ENCODE results near the gene PDGFRB.
A peak's percentile ranks its signal among the peaks of the same experiment; 100 is the strongest.

Gene PDGFRB

DNA sequence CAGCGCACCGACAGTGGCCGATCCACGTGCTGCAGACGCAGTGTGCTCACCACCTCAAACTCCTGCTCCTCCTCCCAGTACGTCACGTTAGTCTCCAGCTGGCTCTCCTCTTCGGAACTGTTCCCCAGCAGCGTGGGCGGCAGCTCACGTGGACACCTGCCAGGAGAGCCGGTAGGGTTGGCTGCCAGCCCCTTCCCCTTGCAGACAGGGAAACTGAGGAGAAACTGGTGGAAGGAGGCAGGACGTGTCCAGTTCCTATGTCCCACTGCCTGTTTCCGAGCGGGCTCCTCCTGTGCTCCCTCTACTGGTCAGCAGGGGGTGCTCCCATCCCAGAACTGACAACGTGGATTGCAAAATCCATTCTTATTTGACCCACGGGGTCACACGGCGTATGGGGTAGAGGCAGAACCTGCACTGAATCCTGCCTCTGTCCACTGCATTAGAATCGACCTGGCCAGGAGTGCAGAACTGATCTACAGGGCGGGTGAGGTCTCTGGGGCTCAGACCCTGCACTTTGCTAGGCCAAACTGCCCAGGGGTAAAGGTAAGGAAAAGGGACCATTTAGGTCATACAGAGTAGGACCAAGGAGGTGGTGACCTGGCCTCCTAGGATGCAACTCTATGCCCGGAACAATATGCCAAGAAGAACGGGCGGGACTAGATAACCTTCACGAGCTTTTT, 25.7 kb downstream of the PDGFRB start:
- Histone ChIP-seq H3K27me3 (ENCODE audit: insufficient read depth, poor library complexity, severe bottlenecking) (no peaks in the 10 kb centered on the region), H3K4me3 (replicated peaks; ENCODE audit: insufficient read depth, low read length) (no peak overlapping the region), H3K27ac (replicated peaks) (no peak overlapping the region)
- DNase-seq (ENCODE audit: low read depth in 1 of 2, low spot score in 1 of 2), result peak; percentile 65 to 70
- TF ChIP-seq, protein P1, sequence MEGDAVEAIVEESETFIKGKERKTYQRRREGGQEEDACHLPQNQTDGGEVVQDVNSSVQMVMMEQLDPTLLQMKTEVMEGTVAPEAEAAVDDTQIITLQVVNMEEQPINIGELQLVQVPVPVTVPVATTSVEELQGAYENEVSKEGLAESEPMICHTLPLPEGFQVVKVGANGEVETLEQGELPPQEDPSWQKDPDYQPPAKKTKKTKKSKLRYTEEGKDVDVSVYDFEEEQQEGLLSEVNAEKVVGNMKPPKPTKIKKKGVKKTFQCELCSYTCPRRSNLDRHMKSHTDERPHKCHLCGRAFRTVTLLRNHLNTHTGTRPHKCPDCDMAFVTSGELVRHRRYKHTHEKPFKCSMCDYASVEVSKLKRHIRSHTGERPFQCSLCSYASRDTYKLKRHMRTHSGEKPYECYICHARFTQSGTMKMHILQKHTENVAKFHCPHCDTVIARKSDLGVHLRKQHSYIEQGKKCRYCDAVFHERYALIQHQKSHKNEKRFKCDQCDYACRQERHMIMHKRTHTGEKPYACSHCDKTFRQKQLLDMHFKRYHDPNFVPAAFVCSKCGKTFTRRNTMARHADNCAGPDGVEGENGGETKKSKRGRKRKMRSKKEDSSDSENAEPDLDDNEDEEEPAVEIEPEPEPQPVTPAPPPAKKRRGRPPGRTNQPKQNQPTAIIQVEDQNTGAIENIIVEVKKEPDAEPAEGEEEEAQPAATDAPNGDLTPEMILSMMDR (IDR thresholded peaks at IDR 0.05; ENCODE audit: insufficient read depth, low read length), result peak; percentile 96
- TF ChIP-seq, protein P2, sequence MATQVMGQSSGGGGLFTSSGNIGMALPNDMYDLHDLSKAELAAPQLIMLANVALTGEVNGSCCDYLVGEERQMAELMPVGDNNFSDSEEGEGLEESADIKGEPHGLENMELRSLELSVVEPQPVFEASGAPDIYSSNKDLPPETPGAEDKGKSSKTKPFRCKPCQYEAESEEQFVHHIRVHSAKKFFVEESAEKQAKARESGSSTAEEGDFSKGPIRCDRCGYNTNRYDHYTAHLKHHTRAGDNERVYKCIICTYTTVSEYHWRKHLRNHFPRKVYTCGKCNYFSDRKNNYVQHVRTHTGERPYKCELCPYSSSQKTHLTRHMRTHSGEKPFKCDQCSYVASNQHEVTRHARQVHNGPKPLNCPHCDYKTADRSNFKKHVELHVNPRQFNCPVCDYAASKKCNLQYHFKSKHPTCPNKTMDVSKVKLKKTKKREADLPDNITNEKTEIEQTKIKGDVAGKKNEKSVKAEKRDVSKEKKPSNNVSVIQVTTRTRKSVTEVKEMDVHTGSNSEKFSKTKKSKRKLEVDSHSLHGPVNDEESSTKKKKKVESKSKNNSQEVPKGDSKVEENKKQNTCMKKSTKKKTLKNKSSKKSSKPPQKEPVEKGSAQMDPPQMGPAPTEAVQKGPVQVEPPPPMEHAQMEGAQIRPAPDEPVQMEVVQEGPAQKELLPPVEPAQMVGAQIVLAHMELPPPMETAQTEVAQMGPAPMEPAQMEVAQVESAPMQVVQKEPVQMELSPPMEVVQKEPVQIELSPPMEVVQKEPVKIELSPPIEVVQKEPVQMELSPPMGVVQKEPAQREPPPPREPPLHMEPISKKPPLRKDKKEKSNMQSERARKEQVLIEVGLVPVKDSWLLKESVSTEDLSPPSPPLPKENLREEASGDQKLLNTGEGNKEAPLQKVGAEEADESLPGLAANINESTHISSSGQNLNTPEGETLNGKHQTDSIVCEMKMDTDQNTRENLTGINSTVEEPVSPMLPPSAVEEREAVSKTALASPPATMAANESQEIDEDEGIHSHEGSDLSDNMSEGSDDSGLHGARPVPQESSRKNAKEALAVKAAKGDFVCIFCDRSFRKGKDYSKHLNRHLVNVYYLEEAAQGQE (IDR thresholded peaks at IDR 0.05; ENCODE audit: insufficient replicate concordance, low read depth), result no peak

DNA sequence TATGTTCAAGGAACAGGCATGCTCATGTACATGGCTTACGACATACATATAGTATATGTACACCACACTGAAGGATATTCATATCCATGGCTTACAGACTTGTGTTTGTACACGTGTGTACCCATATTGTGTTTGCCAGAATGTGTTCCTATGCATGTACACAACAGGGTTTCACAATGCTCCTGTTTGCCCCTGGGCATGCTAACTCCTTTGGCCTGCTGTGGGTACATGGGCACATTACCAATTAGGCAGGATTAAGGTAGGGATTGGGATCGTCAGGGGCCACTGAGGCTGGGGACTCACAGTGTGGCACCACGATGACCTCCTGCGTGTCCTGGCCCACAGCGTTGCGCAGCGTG, 26.2 kb downstream of the PDGFRB start:
- no peak for DNase-seq (ENCODE audit: low read depth in 1 of 2, low spot score in 1 of 2)
- Histone ChIP-seq H3K27me3 (ENCODE audit: insufficient read depth, poor library complexity, severe bottlenecking) (no peaks in the 10 kb centered on the region), H3K4me3 (replicated peaks; ENCODE audit: insufficient read depth, low read length) (no peak overlapping the region), H3K27ac (replicated peaks) (no peak overlapping the region)
- TF ChIP-seq SPI1 (IDR thresholded peaks at IDR 0.05; ENCODE audit: borderline replicate concordance, low read depth), result no peak
- TF ChIP-seq, protein P2 (IDR thresholded peaks at IDR 0.05; ENCODE audit: insufficient replicate concordance, low read depth), result no peak
- TF ChIP-seq GABPA (IDR thresholded peaks at IDR 0.05; ENCODE audit: low read depth), result no peak
- TF ChIP-seq POLR2AphosphoS5 (IDR thresholded peaks at IDR 0.05; ENCODE audit: low read depth), result no peak
- TF ChIP-seq, protein P1 (IDR thresholded peaks at IDR 0.05; ENCODE audit: insufficient read depth, low read length), result no peak

GRCh38 chr5:150126921-150127265, 28.8 kb downstream of the PDGFRB start:
- Histone ChIP-seq H3K27ac (replicated peaks) (no peak overlapping the region), H3K27me3 (ENCODE audit: insufficient read depth, poor library complexity, severe bottlenecking) (no peaks in the 10 kb centered on the region), H3K4me3 (replicated peaks; ENCODE audit: insufficient read depth, low read length) (no peak overlapping the region)
- no peak for DNase-seq (ENCODE audit: low read depth in 1 of 2, low spot score in 1 of 2)
- no peak for TF ChIP-seq SPI1 (IDR thresholded peaks at IDR 0.05; ENCODE audit: borderline replicate concordance, low read depth)
- TF ChIP-seq, protein P1 (IDR thresholded peaks at IDR 0.05; ENCODE audit: insufficient read depth, low read length), result no peak
- no peak for TF ChIP-seq GABPA (IDR thresholded peaks at IDR 0.05; ENCODE audit: low read depth)
- TF ChIP-seq, protein P2 (IDR thresholded peaks at IDR 0.05; ENCODE audit: insufficient replicate concordance, low read depth), result no peak
- TF ChIP-seq POLR2AphosphoS5 (IDR thresholded peaks at IDR 0.05; ENCODE audit: low read depth), result no peak

Measured in HL-60 (cell line).